HG03280 (cell line): ENCODE data around the gene STMN3.
"Not testable (repeated sequence)": the region's sequence is repeated elsewhere in the genome, so short reads cannot be mapped to it uniquely, and the experiment has no call there.

Experiments used
- ATAC-seq: cut with Tn5 transposase; IDR thresholded peaks from one replicate; pipeline ENCODE4 v1.9.1; 2021; ENCODE audit warnings: mild to moderate bottlenecking, moderate library complexity; ENCODE audit not compliant: unreplicated experiment

Gene STMN3

DNA sequence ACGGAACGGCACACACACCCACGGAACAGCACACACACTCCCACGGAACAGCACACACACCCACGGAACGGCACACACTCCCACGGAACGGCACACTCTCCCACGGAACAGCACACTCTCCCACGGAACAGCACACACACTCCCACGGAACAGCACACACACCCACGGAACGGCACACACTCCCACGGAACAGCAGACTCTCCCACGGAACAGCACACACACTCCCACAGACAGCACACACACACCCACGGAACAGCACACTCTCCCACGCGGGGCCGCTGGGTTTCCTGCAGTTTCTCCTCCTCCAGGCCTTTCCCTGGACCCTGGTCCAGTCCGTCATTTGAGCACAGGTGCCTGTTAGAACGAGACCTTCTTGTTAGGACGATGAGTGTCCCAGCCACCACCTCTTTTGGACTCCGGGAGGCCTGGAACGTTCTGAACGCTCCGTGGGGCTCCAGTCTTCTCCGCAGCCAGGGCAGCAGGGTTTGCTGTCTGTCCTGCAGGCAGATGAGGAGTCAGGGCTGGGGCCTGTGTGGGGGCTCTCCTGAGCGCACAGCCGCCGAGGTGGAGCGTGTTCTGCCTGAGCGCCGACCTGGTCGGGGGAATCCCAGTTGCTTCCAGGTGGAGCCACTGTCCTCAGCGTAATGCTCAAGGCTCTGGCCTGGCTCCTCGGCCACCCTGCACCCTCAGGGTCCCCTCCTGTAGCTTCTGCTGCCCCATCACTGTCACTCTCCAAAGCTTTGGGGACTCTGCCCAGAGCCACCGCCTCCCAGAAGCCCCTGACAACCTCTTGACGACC, 25.6 kb upstream of the STMN3 start:
- ATAC-seq, result no peak

DNA sequence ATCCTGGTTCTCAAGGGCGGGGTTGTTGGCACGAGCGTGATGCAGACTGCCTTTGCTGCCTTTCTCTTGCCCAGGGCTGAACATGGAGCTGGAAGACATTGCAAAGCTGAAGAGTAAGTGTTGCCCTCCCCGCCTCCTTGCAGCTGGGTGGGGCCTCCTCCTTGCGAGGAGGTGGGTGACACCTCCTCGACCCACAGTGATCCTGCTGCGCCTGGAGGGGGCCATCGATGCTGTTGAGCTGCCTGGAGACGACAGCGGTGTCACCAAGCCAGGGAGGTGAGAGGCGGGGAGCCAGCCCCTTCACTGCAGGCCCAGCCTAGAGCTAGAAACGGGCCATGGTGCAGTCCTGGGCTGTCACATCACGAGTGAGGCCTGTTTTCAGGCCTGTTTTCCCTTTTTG, 24.8 kb upstream of the STMN3 start:
- ATAC-seq, result no peak

DNA sequence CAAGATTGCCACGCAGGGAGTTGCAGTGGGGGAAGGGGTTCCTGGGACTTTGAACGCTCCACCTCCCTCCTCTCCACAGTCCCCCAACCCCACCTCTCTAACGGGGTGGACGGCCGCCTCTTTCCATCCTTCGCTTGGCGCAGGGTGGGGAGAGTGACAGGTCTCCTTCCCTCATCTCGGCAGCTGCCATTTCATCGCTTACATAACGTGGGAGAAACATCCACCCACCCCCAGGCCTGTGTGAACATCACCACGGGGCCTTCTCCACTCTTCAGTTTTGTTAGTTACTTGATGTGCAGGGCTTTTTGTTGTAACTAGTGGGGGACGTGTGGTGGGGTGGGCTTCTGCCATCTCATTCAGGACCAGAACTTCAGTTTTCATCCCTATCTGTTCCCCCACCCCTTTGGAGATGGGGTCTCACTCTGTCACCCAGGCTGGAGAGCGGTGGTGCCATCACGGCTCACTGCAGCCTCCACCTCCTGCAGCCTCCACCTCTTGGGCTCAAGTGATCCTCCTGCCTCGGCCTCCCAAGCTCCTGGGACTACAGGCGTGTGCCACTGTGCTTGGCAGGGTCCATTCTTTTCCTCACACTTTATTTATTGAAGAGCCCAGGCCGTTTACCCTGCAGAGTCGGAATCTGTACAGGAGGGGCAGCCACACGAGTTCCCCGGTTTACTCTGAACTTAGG, 22.6 kb upstream of the STMN3 start:
- no peak for ATAC-seq

DNA sequence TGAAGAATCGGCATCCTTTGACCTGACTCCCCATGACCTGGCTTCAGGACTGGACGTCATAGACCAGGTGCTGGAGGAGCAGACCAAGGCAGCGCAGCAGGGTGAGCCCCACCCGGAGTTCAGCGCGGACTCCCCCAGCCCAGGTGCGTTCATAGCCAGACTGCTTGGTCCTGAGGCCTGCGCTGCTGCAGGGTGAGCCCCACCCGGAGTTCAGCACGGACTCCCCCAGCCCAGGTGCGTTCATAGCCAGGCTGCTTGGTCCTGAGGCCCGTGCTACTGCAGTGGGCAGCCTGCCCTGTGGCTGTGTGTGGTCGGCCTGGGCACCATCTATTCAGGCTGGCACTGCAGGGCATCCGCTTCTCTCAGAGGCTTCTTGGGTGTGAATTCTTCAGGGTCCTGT, 20.7 kb upstream of the STMN3 start:
- no peak for ATAC-seq

DNA sequence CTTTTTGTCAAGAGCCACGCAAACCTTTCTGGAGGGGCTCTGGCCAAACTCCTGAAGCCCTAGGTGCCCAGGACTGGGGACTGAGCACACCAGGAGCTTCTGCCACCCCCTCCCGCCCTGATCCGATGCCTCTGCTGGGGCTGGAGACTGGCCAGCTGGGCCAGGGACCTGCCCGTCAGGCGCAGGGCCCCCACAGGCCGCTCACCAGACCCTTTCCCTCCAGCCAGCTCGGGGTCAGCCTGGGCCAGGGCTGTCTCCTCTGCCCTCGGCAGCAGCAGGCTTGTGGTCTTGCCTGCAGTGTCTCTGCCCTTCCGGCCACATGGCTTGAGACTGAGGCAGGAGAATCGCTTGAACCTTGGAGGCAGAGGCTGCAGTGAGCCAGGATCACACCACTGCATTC, 19.4 kb upstream of the STMN3 start:
- ATAC-seq, result no peak

DNA sequence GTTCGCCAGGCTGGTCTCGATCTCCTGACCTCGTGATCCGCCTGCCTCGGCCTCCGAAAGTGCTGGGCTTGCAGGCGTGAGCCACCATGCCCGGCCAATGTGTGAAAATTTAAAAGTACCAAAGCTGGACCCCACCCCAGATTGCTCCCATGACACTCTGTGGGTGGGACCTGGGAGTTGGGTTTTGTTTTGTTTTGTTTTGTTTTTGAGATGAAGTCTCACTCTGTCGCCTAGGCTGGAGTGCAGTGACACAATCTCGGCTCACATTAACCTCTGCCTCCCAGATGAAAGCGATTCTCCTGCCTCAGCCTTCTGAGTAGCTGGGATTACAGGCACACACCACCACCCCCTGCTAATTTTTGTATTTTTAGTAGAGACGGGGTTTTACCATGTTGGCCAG, 18.5 kb upstream of the STMN3 start:
- not testable (repeated sequence) for ATAC-seq

DNA sequence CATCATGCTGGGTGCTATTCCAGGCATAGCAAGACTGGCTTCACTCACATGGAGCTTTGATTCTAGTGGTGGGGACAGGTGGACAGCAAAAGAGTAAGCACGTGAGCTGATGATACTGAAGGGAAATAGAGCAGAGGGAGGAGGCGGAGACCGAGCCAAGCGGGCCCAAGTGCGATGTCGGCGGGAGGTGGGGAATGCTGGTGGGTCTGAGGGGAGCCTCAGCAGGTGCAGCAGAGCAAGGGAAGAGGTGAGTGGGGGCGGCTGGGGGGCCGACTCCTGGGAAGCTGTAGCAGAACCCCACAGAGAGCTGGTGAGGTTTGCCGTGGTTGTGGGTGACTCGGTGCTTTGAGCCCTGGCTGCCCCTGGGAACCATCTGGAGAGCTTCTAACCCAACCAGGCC, 15.1 kb upstream of the STMN3 start:
- no peak for ATAC-seq

DNA sequence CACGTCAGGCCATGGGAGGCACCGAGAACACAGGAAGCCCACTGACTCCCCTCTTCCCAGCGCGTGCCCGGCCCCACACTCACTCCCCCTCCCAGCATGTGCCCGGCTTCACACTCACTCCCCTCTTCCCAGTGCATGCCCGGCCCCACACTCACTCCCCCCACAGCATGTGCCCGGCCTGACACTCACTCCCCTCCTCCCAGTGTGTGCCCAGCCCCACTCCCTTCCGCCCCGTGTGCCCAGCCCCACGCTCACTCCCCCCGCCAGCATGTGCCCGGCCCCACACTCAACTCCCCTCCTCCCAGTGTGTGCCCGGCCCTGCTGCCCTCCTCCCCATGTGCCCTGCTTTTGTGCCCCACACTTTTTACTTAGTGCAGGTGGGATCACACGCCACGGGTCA, 14.6 kb upstream of the STMN3 start:
- no peak for ATAC-seq

DNA sequence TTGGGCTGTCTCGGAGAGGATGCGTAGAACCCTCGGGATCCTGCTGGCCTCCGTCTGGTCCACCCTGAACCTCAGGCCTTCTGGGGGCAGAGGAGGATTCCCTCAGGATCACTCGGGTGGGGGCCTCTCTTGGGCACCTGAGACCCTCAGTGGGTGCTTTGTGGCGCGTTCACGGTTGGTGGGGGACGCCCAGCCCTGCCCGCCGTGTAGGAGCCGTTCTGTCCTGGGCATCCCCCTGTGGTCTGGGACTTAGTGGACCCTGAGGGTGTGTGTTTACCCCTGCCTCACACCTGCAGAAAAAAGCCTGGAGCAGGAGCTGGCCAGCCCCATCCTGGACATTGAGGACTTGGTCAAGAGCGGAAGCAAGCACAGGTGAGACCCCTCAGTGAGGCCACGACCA, 12.5 kb upstream of the STMN3 start:
- no peak for ATAC-seq

DNA sequence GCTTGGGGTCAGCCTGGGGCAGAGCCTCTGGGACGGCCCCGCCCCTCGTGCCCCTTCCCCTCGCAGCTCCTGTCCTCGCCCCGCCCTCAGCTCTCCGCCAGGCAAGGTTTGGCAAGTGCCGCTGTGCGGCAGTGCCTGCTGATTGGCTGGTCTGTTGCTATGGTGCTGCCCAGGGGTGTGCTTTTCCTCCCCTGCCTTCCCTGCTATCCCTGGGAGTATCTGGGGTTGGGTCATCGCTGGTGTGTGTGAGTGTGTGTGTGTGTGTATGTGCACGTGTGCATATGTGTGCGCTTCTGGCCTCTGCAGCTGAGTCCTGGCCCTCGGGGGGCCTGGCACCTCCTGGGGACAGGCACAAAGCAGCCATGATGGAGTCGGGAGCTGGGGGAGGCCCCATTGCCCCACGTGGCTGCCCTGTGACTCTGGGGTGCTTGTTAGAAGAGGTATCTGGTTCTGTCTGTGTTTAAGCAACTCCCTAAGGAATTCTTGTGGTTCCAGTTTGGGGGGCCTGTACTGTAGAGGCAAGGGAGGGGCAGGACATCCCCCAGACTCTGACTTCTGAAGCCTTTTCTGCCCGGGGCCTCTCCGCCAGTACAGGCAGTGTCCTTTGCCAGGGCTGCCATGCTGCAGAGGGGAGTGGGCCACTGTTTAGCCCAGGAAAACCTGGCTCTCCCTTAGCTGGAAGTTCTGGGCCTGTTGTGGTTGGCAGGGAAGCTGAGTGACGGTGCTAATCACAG, 11.8 kb upstream of the STMN3 start:
- ATAC-seq, result no peak

DNA sequence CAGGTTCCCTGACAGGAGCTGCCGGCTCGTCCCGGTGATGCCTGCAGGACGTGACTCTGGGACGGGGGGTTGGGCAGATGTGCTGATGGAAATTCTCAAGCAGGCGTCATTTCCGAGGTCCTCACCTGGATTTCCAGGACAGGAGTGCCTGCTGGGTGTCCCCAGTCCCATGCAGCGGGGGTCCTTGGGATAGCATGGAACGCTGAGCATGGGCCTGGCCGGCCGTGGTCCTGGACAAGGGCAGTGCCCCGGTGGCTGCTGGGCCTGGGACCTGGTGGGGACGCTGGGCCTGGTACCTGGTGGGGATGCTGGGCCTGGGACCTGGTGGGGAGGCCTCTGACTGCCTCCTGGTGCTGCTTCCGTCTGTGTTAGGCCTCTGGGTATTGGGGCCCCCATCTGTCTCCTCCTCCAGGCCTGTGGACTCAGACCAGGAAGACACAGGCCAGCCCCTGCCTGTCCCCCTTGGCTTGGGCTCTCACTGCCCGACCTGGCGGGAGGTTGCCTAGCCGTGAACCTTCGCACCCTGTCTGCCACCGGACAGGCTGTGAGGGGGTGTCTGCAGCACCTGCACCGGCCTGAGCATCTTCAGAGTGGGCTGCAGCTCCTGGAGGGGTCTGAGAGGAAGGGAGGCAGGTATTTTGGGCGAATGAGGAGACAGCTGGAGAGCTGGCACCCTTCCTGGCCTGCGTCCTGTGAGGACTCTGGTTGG, 11.1 kb upstream of the STMN3 start:
- ATAC-seq, result no peak

DNA sequence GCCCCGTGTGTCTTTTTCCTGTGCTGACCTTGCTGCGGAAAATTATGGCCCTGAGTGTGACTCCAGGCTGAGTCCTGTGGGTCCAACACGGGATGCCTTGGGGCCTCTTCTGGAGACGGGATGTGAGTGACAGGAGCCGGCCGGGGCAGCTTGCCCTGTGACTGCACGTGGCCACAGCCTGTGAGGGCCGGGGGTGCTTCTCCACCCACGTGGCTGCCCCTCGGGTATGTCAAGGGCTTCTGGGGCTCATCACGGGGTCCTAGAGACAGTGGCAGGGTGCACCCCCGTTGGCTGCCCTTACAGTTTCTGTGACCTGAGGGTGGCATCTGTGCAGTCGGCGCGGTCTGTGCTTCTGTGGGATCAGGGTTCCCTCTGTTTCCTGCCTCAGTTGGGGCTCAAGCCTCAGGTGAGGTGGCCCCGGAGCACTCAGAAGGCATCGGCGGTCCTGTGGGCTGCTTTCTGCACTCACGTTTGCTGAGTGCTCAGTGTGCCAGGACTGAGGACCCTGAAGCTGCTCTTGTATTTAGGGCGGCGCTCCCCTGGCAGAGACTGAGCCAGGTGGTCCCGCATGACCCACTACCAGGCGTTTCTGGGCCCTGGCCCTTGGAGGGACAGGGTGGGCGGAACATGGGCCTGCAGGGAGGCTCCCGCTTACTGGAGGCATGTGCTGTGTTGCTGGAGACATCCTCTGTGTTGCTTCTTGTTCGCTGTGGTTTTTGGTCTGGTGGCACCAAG, 10.3 kb upstream of the STMN3 start:
- ATAC-seq, result no peak

DNA sequence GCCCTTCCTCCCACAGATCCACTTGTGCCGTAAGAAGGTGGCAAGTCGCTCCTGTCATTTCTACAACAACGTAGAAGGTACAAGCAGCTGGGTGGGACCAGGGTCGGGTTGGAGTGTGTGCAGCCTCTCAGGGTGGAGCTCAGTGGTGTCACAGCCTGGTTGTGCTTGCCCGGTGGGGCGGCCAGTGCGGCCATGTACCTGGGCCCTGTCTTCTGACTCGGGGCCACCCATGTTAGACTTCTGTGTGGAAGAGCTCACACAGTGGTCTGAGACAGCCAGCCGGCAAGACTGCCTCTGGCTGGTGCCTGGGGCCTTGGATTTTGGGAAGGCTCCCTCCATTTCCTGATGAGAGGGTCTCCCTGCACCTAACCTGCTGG, 9.6 kb upstream of the STMN3 start:
- ATAC-seq, result no peak

DNA sequence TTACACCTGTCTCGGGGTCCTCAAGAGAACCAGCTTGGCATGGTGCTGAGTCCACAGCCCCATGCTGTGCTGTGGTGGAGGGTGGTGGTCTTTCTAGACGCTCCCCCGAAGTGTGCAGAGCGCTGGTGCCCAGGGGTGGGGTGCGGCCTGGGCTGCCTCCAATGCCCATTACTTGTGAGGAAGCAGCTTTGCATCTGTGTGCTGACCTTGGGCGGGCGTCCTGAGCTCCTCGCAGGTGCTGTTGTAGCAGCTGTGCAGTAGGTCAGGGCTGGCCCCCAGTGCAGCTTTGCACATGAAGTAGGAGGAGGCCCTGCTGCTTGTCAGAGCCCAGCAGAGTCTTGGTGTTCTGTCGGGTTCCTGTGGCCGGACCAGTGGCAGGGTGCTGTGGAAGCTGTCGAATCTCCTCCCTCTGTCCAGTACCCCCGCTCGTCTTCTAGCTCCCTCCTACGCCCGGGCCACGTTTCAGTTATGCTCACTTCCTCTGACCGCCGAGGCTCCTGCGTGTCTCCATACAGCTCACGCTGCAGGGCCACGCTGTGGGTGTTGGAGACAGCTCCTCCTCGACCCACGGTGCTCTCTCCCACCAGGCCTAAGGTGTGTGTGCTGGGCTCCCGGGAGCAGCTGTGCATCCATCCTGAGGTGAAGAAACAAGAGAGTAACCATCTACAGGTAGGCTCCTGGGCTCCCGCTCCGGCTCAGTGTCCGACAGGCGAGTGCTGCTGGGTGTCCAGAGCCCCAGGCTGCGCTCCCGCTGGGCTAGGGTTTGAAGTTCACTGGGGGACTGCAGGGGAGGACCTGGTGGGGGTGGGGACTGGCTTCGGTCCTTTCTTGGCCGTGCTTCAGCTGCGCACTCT, 9.0 kb upstream of the STMN3 start:
- ATAC-seq, result no peak

DNA sequence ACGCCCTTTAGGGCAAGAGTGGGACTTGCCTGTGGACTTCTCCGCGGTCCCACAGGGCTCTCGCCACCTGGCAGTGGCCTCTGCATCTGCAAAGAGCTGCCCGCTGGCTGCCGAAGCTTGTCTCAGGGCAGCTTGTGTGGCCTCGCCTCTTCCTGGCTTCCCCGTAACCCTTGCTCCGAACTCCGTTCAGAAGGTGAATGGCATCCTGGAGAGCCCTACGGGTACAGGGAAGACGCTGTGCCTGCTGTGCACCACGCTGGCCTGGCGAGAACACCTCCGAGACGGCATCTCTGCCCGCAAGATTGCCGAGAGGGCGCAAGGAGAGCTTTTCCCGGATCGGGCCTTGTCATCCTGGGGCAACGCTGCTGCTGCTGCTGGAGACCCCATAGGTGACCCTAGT, 7.9 kb upstream of the STMN3 start:
- ATAC-seq, result no peak

DNA sequence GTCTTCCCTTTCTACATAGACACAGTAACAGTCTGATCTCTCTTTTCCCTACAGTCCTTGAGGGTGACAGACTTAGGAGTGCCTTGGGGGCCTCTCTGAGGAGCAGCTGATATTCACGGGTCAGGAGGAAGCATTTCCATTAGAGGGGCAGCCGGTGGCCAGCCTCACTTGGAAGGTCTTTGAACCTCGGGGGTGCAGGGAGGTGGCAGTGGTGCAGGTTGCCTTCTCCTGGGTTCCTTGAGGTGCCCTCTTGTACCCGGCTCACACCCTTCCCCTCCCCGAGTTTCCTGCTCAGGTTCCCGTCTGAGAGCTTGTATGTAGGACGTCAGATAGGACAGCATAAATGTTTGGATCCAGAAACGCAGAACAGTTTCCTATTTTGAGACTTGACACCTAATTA, 7.4 kb upstream of the STMN3 start:
- ATAC-seq, result no peak

DNA sequence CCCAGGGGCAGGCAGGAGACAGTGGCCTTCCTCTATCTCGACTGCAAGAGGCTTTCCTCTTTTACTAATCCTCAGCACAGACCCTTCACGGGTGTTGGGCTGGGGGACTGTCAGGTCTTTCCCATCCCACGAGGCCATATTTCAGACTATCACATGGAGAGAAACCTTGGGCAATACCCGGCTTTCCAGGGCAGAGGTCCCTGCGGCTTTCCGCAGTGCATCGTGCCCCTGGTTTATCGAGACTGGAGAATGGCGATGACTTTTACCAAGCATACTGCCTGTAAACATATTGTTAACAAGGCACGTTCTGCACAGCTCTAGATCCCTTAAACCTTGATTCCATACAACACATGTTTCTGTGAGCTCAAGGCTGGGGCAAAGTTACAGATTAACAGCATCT, 7.0 kb upstream of the STMN3 start:
- ATAC-seq, result not testable (repeated sequence)

DNA sequence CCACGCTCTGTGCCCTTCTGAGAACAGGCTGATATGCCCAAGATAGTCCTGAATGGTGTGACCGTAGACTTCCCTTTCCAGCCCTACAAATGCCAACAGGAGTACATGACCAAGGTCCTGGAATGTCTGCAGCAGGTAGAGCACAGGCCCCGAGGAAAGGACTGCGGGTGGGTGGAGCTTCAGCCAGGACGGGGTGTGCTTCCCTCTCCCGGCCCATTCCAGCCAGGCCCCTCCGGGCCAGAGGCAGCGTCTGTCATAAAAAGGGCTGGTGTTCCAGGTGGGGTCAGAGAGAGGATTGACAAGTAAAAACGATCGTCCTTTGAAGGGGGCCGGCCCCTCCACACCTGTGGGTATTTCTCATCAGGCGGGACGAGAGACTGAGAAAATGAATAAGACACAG, 6.1 kb upstream of the STMN3 start:
- ATAC-seq, result no peak

DNA sequence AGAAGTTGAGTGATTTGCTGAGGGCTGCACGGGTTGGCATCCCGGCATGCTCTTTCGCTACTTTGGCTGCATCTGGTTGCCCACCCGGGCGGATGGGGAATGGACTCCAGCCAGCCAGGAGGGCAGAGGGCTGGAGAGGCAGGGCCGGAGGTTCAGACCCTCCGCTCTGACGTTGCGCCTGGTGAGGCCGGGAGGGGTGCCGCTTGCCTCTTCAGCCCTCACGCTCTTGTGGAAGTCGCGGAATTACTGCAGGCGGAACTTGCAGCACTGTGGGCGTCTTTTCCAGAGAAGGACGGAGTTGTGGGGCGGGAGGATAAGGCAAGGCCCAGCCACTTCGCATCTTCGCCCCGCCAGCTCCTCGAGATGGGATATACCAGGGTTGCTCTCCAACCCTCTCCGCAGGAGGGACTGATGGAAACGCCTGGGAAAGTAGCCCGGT, 5.5 kb upstream of the STMN3 start:
- no peak for ATAC-seq
